WERI-Rb-1 (cell line): ENCODE data around the gene TRIM65.

Experiments used
- DNase-seq: peaks from one replicate; pipeline ENCODE4 v3.0.0-alpha.2; 2020
- H3K27ac ChIP-seq: fragments of 250-450 bp; sonication (Bioruptor Pico); 2 replicates; pipeline ENCODE4 v1.5.1; 2020; ENCODE audit warnings: mild to moderate bottlenecking, moderate library complexity
- H3K27me3 ChIP-seq: fragments of 250-450 bp; sonication (Bioruptor Pico); 2 replicates; pipeline ENCODE4 v1.5.1; 2021; ENCODE audit warnings: mild to moderate bottlenecking, low read depth, moderate library complexity; ENCODE audit not compliant: insufficient read depth, severe bottlenecking
- H3K36me3 ChIP-seq: fragments of 250-450 bp; sonication (Bioruptor Pico); 2 replicates; pipeline ENCODE4 v1.5.1; 2020; ENCODE audit warnings: mild to moderate bottlenecking, moderate library complexity
- H3K4me3 ChIP-seq: 2 replicates; pipeline ENCODE4 v1.5.1; 2011; ENCODE audit warnings: low read depth, mild to moderate bottlenecking, control low read depth, low read length
- H3K9me3 ChIP-seq: fragments of 250-450 bp; sonication (Bioruptor Pico); 2 replicates; pipeline ENCODE4 v1.5.1; 2021; ENCODE audit warnings: mild to moderate bottlenecking, moderate library complexity; ENCODE audit not compliant: severe bottlenecking
- TF ChIP-seq, protein P1 (sequence below): IDR thresholded peaks from 2 replicates; pipeline ENCODE4 v1.5.1; 2011; ENCODE audit warnings: low read depth, mild to moderate bottlenecking, control low read depth, inconsistent platforms, low read length

Gene TRIM65

DNA sequence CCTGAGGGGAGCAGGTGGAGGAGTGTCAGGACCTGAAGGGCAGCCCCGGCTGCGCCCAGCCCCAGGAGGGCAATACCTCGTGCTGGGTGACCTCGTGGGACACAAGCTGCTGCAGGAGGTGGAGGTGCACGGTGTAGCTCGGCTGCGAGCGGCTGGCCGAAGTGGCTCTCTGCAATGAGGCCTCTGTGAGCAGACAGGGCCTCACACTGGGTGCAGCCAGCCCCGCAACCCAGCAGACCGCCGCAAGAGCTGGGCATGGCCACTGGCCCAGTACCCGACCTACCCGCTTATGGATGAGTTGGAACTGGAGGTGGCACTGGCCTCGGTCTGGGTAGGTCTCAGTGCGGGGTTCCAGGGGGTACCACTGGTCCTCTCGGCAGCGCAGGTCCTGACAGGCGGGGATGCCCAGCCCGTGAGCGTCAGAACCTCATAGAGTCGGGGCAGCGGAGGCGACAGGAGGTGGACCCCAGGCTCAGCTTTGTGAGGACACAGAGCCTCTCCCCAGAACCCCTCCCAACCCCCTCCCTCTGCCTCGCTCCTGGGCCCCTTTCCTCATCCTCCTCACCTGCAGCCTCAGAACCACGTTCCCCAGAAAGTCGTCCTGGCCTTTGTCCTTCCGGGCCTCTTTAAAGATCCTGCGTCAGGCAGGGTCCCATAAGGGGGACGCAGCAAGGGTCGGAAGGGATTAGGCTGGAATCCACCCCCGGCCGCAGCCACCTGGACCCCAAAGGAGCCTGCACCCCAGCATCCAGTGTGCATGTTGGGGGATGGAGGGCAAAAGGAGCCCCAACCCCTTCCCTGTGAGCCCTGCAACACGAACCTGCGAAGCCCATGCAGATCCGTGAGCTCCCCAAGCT is 56.6 kb downstream of the TRIM65 start:
- DNase-seq = no peak
- Histone ChIP-seq H3K4me3 (no peak overlapping the region), H3K27me3 (no peaks in the 10 kb centered on the region), H3K9me3 (no peaks in the 10 kb centered on the region), H3K36me3 (no peaks in the 10 kb centered on the region; the same call in 1 of the 2 replicates), H3K27ac (no peak overlapping the region)
- TF ChIP-seq, protein P1, sequence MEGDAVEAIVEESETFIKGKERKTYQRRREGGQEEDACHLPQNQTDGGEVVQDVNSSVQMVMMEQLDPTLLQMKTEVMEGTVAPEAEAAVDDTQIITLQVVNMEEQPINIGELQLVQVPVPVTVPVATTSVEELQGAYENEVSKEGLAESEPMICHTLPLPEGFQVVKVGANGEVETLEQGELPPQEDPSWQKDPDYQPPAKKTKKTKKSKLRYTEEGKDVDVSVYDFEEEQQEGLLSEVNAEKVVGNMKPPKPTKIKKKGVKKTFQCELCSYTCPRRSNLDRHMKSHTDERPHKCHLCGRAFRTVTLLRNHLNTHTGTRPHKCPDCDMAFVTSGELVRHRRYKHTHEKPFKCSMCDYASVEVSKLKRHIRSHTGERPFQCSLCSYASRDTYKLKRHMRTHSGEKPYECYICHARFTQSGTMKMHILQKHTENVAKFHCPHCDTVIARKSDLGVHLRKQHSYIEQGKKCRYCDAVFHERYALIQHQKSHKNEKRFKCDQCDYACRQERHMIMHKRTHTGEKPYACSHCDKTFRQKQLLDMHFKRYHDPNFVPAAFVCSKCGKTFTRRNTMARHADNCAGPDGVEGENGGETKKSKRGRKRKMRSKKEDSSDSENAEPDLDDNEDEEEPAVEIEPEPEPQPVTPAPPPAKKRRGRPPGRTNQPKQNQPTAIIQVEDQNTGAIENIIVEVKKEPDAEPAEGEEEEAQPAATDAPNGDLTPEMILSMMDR = no peak
